ENCODE results near the gene FGGY.

The FGGY gene

GRCh38 chr1:59418363-59419144 lies 121.7 kb downstream of the FGGY start:
- no peak for TF ChIP-seq CTCF (conservative IDR thresholded peaks at IDR 0.05; ENCODE audit: low read length)
- H3K4me3 ChIP-seq (ENCODE audit: low read length), result no peak overlapping the region
- no peak for DNase-seq (ENCODE audit: low read depth)

DNA sequence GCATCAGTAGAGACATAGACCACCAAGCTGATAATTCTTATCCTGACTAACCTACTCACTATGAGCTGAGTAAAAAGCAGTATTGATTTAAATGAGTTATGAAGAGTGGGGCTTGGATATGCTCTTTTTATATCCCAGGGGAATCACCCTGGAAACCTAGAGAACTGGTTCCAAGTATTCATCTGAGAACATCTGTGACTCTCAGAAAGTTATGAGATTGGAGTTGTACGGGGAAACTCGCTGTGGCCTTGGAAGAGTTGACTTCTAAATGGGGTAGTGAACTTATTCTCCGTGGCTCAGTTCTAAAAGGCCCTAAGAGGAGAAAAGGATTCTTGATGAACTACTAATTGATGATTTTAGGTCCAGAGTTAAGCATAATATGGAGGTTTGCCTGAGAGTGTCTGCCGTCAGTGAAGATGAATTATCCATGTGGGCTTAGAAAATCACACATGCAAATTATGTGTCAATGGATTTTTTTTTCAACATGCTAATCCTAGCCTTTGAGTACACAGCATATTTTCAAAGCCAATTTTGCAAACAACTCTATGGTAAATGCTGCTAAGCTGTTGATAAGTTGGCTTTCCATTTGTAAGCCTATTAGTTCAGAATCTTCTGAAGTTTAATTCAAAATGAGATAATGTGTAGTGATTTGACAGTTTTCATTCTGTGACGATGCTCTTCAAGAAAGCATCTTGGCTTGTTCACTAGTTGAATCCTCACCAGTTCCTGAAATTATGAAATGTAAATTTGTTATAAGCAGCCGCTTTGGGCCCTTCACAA lies 122.7 kb downstream of the FGGY start:
- DNase-seq (ENCODE audit: low read depth), result no peak
- H3K4me3 ChIP-seq (ENCODE audit: low read length), result no peak overlapping the region
- TF ChIP-seq CTCF (conservative IDR thresholded peaks at IDR 0.05; ENCODE audit: low read length), result no peak

GRCh38 chr1:59421232-59421920 lies 124.5 kb downstream of the FGGY start:
- H3K4me3 ChIP-seq (ENCODE audit: low read length), result no peak overlapping the region
- DNase-seq (ENCODE audit: low read depth), result no peak
- no peak for TF ChIP-seq CTCF (conservative IDR thresholded peaks at IDR 0.05; ENCODE audit: low read length)

DNA sequence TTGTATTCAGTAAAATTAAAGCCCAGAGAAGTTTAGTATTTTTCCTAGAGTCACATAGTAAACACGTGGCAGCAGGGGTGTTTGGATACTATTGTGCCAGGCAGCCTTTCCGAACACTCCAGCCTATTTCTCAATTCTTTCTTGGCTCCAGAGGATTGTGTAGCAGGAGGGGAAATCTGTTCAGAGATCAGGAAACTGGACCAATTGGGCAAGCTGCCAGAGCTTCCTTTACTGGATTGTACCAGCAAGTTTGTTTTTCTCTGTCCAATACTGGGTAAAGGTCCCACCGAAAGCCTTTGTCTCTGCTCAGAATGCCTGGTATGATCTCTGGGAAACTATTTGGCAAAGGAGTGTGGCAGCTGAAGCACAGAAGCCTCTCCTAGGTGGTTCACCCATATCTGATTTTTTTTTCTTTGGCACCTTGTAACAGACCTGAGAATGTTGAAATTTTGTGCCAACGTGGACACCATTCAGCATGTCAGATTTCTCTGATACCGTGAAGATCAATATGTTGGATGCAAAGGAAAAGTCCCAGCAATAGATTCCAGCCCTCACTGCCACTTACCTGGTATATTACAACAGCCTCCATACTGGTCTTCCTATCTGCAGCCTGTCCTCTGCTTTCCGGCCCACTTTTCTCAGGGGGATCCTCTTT lies 126.2 kb downstream of the FGGY start:
- H3K4me3 ChIP-seq (ENCODE audit: low read length), result no peak overlapping the region
- TF ChIP-seq CTCF (conservative IDR thresholded peaks at IDR 0.05; ENCODE audit: low read length), result no peak
- DNase-seq (ENCODE audit: low read depth), result peak; percentile 77

DNA sequence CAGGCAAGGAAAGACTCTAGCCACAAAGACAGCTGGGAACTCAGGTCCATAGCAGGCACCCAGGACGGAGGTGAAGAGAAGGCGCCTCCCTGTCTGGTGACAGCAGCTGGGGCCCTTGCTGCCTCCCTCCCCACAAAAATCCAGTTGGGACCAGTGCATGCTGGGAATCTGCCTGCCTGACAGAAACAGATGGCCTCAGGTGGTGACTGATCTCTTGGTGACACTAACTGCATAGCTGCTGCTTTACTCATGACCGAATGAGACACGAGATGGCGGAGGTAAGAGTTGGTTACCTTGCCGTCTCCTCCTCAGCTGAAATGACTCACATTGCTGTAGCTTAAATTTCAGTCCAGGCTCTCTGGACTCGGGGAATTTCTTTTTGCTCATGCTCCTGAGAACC lies 130.3 kb downstream of the FGGY start:
- no peak overlapping the region for H3K4me3 ChIP-seq (ENCODE audit: low read length)
- peak; percentile 75 for DNase-seq (ENCODE audit: low read depth)
- no peak for TF ChIP-seq CTCF (conservative IDR thresholded peaks at IDR 0.05; ENCODE audit: low read length)

GRCh38 chr1:59427784-59428183 lies 130.9 kb downstream of the FGGY start:
- DNase-seq (ENCODE audit: low read depth), result no peak
- H3K4me3 ChIP-seq (ENCODE audit: low read length), result no peak overlapping the region
- no peak for TF ChIP-seq CTCF (conservative IDR thresholded peaks at IDR 0.05; ENCODE audit: low read length)

Measured in AG10803 (cell line).